Testis (tissue), 2 donors: ENCODE data around the gene GUCY2C.
"Not testable (repeated sequence)": the region's sequence is repeated elsewhere in the genome, so short reads cannot be mapped to it uniquely, and the experiment has no call there.

Source experiments
- CTCF ChIP-seq, 3 experiments: fragments of 450-650 bp in 2 of 3; fragments of 200-600 bp in 1 of 3; sonication (generic) in 1 of 3; IDR thresholded peaks; one replicate each; pipeline ENCODE4 v1.5.1; 2016 to 2019; ENCODE audit warnings: antibody characterized with exemption in 3 of 3, mild to moderate bottlenecking in 2 of 3, moderate library complexity in 1 of 3
- POLR2A ChIP-seq: fragments of 450-650 bp; IDR thresholded peaks from one replicate; pipeline ENCODE4 v1.6.1; 2017; ENCODE audit warnings: antibody characterized with exemption, mild to moderate bottlenecking, moderate library complexity

DNA sequence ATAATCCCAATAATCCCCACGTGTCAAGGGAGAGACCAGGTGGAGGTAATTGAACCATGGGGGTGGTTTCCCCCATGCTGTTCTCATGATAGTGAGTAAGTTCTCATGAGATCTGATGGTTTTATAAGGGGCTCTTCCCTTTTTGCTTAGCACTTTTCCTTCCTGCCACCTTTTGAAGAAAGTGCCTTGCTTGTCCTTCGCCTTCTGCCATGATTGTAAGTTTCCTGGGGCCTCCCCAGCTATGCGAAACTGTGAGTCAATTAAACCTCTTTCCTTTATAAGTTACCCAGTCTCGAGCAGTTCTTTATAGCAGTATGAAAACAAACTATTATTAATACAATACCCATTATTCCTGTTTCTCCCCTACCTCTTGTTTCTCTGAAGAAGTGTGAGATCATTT lies 14.2 kb downstream of the GUCY2C start:
- not testable (repeated sequence) for TF ChIP-seq POLR2A; CTCF (IDR thresholded peaks at IDR 0.05)
